Endodermal cell (in vitro differentiated cells): ENCODE measurements around the gene CAPN5. TPM values are rescaled to one million over a fixed set of nuclear protein-coding genes. Genes with fewer than 3 reads are reported as not detected.
A peak's percentile ranks its signal among the peaks of the same experiment; 100 is the strongest.

Experiments used
- DNase-seq: peaks from one replicate; pipeline ENCODE4 v3.0.0-alpha.2; 2017
- H3K27ac ChIP-seq: 2 replicates; pipeline ENCODE4 v1.5.1; 2013; ENCODE audit warnings: mild to moderate bottlenecking, low read depth, low read length, moderate library complexity
- H3K27me3 ChIP-seq: 2 replicates; pipeline ENCODE4 v1.6.1; 2013; ENCODE audit warnings: mild to moderate bottlenecking, low read length, moderate library complexity; ENCODE audit not compliant: insufficient read depth, control insufficient read depth, poor library complexity, severe bottlenecking
- H3K36me3 ChIP-seq: 2 replicates; pipeline ENCODE4 v1.7.0; 2013; ENCODE audit warnings: mild to moderate bottlenecking, low read length, moderate library complexity; ENCODE audit not compliant: control insufficient read depth, insufficient read depth
- H3K4me1 ChIP-seq: one replicate; pipeline ENCODE4 v1.7.0; 2013; ENCODE audit warnings: low read length; ENCODE audit not compliant: control insufficient read depth, insufficient read depth
- H3K4me3 ChIP-seq: 2 replicates; pipeline ENCODE4 v1.5.1; 2013; ENCODE audit warnings: mild to moderate bottlenecking, low read length, moderate library complexity
- H3K9ac ChIP-seq: 2 replicates; pipeline ENCODE4 v1.6.1; 2013; ENCODE audit warnings: mild to moderate bottlenecking, low read length, moderate library complexity; ENCODE audit not compliant: poor library complexity, severe bottlenecking; ENCODE audit errors: extremely low read depth
- H3K9me3 ChIP-seq: 2 replicates; pipeline ENCODE4 v1.6.1; 2013; ENCODE audit warnings: mild to moderate bottlenecking, low read length, moderate library complexity; ENCODE audit not compliant: control insufficient read depth
- H3K27ac Mint-ChIP-seq: 2 replicates; pipeline ENCODE4 v1.8.0; 2020; ENCODE audit warnings: mixed read lengths
- H3K27me3 Mint-ChIP-seq: 2 replicates; pipeline ENCODE4 v1.8.0; 2021; ENCODE audit warnings: mild to moderate bottlenecking, mixed read lengths; ENCODE audit not compliant: insufficient read depth
- H3K36me3 Mint-ChIP-seq: 2 replicates; pipeline ENCODE4 v1.8.0; 2020; ENCODE audit warnings: low read depth, mixed read lengths
- H3K4me1 Mint-ChIP-seq: 2 replicates; pipeline ENCODE4 v1.8.0; 2020; ENCODE audit warnings: mixed read lengths
- H3K4me3 Mint-ChIP-seq: 2 replicates; pipeline ENCODE4 v1.8.0; 2020; ENCODE audit warnings: mild to moderate bottlenecking, moderate library complexity, mixed read lengths
- H3K9me3 Mint-ChIP-seq: 2 replicates; pipeline ENCODE4 v1.8.0; 2020; ENCODE audit warnings: mild to moderate bottlenecking, mixed read lengths
- CTCF ChIP-seq: fragments of 200-600 bp; sonication (generic); conservative IDR thresholded peaks from 2 replicates; pipeline ENCODE4 v1.5.0; 2021; ENCODE audit warnings: antibody characterized with exemption, mild to moderate bottlenecking
- WGBS, 2 experiments: methylation state at CpG; one replicate each; pipeline versions ENCODE4 v1.1.5 to v1.1.7; 2013; ENCODE audit warnings: missing lambda C conversion rate in 2 of 2, mixed read lengths in 1 of 2; ENCODE audit not compliant: insufficient coverage in 1 of 2, insufficient read length in 1 of 2; 5-methylcytosine and 5-hydroxymethylcytosine counted together
- total RNA-seq, 2 donors: library from RNA; stranded (reverse); fragmentation: NEBNext Ultra II Directional in 1 of 2; extraction: Animal tissue kit (Norgen Biotek cat#: 25700) in 1 of 2; gene quantifications; 2 replicates in 1 of 2; 3 replicates in 1 of 2; pipeline ENCODE4 v1.2.1, GENCODE V29; 2021

The CAPN5 gene
- total RNA-seq, 2 donors from 2014 or later: 17.5 to 21.5 TPM

DNA sequence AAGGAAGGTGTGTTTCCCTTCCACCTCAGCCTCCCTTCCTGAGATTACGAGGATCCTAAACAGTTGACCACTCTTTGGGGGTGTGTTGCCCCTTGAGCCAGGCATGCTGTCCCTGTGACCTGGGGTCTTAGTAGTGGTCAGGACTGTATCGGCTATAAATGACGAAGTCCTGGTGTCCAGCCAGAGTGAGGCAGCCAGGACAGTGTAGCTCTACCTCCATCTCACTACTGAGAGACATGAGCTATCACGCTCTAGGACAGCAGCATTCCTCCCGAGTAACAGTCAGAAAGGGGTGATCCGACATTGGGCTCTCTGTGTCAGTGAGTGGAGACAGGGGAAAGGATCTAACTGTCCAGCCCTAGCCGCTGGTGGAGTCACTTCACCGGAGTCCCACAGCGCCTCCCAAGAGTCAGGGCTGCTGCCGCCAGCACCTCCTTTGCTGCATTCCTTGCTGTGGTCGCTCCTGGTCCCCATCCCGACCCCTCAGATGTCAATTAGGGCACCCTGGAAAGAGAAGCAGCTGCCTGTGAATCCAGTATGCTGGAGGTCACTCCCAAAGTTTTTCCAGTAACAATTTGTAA lies 35.8 kb upstream of the CAPN5 start:
- peaks cover 2% of the 10 kb centered on the region for H3K4me1 ChIP-seq
- H3K27me3 ChIP-seq: peaks cover 3% of the 10 kb centered on the region
- peak; percentile 29 for TF ChIP-seq CTCF
- no peaks in the 10 kb centered on the region for H3K9me3 ChIP-seq
- DNase-seq: peak; percentile 78
- peaks cover 12% of the 10 kb centered on the region for H3K4me1 Mint-ChIP-seq
- H3K27me3 Mint-ChIP-seq: peaks cover 20% of the 10 kb centered on the region
- no peaks in the 10 kb centered on the region for H3K9me3 Mint-ChIP-seq
- H3K36me3 ChIP-seq: no peaks in the 10 kb centered on the region
- H3K4me3 Mint-ChIP-seq: no peak overlapping the region
- no peak overlapping the region for H3K4me3 ChIP-seq
- 88% methylated on average over 10 to 12 of the region's 12 CpGs for WGBS, 2 experiments
- H3K27ac ChIP-seq: no peak overlapping the region
- no peak overlapping the region for H3K27ac Mint-ChIP-seq
- no peaks in the 10 kb centered on the region for H3K36me3 Mint-ChIP-seq
- no peak overlapping the region for H3K9ac ChIP-seq

- Mint-ChIP-seq H3K4me1 (peaks cover 19% of the 10 kb centered on the region), H3K9me3 (no peaks in the 10 kb centered on the region), H3K36me3 (no peaks in the 10 kb centered on the region), H3K4me3 (no peak overlapping the region), H3K27ac (no peak overlapping the region), H3K27me3 (peaks cover 20% of the 10 kb centered on the region)
- peaks cover 8% of the 10 kb centered on the region for H3K4me1 ChIP-seq
- peaks cover 3% of the 10 kb centered on the region for H3K27me3 ChIP-seq
- H3K36me3 ChIP-seq: no peaks in the 10 kb centered on the region
- H3K9me3 ChIP-seq: no peaks in the 10 kb centered on the region
- no peak for TF ChIP-seq CTCF
- WGBS, 2 experiments: 91% methylated on average over 3 of the region's 3 CpGs; no CpG with 5 or more reads in 1 of the 2 experiments
- DNase-seq: no peak
- H3K27ac ChIP-seq: no peak overlapping the region
- no peak overlapping the region for H3K9ac ChIP-seq
- no peak overlapping the region for H3K4me3 ChIP-seq
Measured at GRCh38 chr11:77031599-77031998, 35.2 kb upstream of the CAPN5 start.

- Histone ChIP-seq H3K27me3 (peaks cover 19% of the 10 kb centered on the region), H3K9me3 (no peaks in the 10 kb centered on the region), H3K36me3 (no peaks in the 10 kb centered on the region), H3K4me1 (peaks cover 11% of the 10 kb centered on the region), H3K9ac (no peak overlapping the region), H3K27ac (no peak overlapping the region), H3K4me3 (no peak overlapping the region)
- Mint-ChIP-seq H3K4me3 (no peak overlapping the region), H3K9me3 (peaks cover 4% of the 10 kb centered on the region), H3K4me1 (peaks cover 26% of the 10 kb centered on the region), H3K27ac (no peak overlapping the region), H3K36me3 (no peaks in the 10 kb centered on the region), H3K27me3 (peaks cover 36% of the 10 kb centered on the region)
- DNase-seq: no peak
- 87 to 94% methylated on average over 2 of the region's 2 CpGs for WGBS, 2 experiments
- no peak for TF ChIP-seq CTCF
Measured at GRCh38 chr11:77035039-77035438, 31.7 kb upstream of the CAPN5 start.
